ENCODE measurements around the gene ARHGAP8.

- TF ChIP-seq, protein P1, sequence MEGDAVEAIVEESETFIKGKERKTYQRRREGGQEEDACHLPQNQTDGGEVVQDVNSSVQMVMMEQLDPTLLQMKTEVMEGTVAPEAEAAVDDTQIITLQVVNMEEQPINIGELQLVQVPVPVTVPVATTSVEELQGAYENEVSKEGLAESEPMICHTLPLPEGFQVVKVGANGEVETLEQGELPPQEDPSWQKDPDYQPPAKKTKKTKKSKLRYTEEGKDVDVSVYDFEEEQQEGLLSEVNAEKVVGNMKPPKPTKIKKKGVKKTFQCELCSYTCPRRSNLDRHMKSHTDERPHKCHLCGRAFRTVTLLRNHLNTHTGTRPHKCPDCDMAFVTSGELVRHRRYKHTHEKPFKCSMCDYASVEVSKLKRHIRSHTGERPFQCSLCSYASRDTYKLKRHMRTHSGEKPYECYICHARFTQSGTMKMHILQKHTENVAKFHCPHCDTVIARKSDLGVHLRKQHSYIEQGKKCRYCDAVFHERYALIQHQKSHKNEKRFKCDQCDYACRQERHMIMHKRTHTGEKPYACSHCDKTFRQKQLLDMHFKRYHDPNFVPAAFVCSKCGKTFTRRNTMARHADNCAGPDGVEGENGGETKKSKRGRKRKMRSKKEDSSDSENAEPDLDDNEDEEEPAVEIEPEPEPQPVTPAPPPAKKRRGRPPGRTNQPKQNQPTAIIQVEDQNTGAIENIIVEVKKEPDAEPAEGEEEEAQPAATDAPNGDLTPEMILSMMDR (IDR thresholded peaks at IDR 0.05; ENCODE audit: insufficient read depth, low read depth, low read length): no peak
- no peak for TF ChIP-seq EZH2 (IDR thresholded peaks at IDR 0.05; ENCODE audit: insufficient read depth, low read length)
Measured at GRCh38 chr22:44894321-44894720, 141.9 kb downstream of the ARHGAP8 start.
